ENCODE measurements around the gene TNPO1. TPM values are rescaled to one million over a fixed set of nuclear protein-coding genes. Genes with fewer than 3 reads are reported as not detected.

Gene TNPO1
- total and polyA plus RNA-seq, 9 of the 15 experiments (the other 6 are each of a cell fraction or from before 2014, with no cell fraction given) = 20.8 to 176 (median 97.9) TPM

GRCh38 chr5:72860499-72860898 is 44.0 kb downstream of the TNPO1 start:
- ChIA-PET POLR2A (interaction anchor here (0.7 to 2.1 kb wide), 2 partner anchors 11 to 226 kb away, joined by 4 to 15 read pairs; no protein-coding TSS in a partner anchor), CTCF (ENCODE audit: low intra/inter-chr PET ratio) (no interaction called here)
- intact Hi-C loops (cut with micrococcal nuclease) = no loop called here
- no peak for DNase-seq (ENCODE audit: extremely low read depth in 1 of 4, low spot score in 3 of 4)
- TF ChIP-seq CREB3L1 (IDR thresholded peaks at IDR 0.05; ENCODE audit: borderline replicate concordance, low read depth) (no peak), PKNOX1 (IDR thresholded peaks at IDR 0.05) (no peak), GABPB1 (CRISPR knock-in tag; IDR thresholded peaks at IDR 0.05) (no peak), KLF16 (IDR thresholded peaks at IDR 0.05) (no peak)
- WGBS (ENCODE audit: insufficient coverage, low coverage, missing lambda C conversion rate) = 75% methylated on average over 4 of the region's 4 CpGs
- Histone ChIP-seq H3K9me3 (replicated peaks; ENCODE audit: control insufficient read depth, insufficient read depth, low read depth, low read length) (no peaks in the 10 kb centered on the region), H2AFZ (ENCODE audit: low read depth, low read length) (no peak overlapping the region), H3K79me2 (ENCODE audit: control insufficient read depth, insufficient read depth, low read length) (peaks cover 60% of the 10 kb centered on the region), H3K27me3 (ENCODE audit: control insufficient read depth in 2 of 2, insufficient read depth in 2 of 2, low read length in 2 of 2) (no peaks in the 10 kb centered on the region), H4K20me1 (replicated peaks; ENCODE audit: control insufficient read depth, insufficient read depth, low read length) (0 out of 2 replicates have a peak, but pooled peaks cover 3% of the 10 kb centered on the region), H3K9ac (ENCODE audit: insufficient read depth in 1 of 2, low read depth in 2 of 2, low read length in 2 of 2) (no peak overlapping the region), H3K4me1 (replicated peaks in 1 of 2; ENCODE audit: control insufficient read depth in 2 of 2, insufficient read depth in 2 of 2, low read length in 2 of 2) (no peaks in the 10 kb centered on the region), H3K4me3 (no peak overlapping the region), H3K9me1 (ENCODE audit: control insufficient read depth, insufficient read depth, low read length) (no peaks in the 10 kb centered on the region), H3K36me3 (ENCODE audit: control insufficient read depth, insufficient read depth, low read length) (peaks cover 93% of the 10 kb centered on the region), H3K27ac (ENCODE audit: extremely low read depth, low read depth, low read length) (0 out of 3 replicates have a peak overlapping the region, but pooled peaks have one; percentile 16), H3K4me2 (ENCODE audit: insufficient read depth, low read length) (no peak overlapping the region)
- ATAC-seq = no peak; the same call in 2 of the 3 replicates
- in situ Hi-C loops (cut with MboI) = no loop called here
- no TSS peak for BruUV-seq (replicated peaks)
- FAIRE-seq = peak; percentile 37
